HG03520 (cell line): ENCODE data around the gene ZDHHC7.

Experiments used
- ATAC-seq: cut with Tn5 transposase; IDR thresholded peaks from one replicate; pipeline ENCODE4 v1.9.1; 2021; ENCODE audit warnings: mild to moderate bottlenecking, moderate library complexity; ENCODE audit not compliant: unreplicated experiment

ZDHHC7 gene

GRCh38 chr16:84970447-84971127 is 40.7 kb downstream of the ZDHHC7 start:
- no peak for ATAC-seq

- ATAC-seq, result no peak
Observed at GRCh38 chr16:84967828-84968227, 43.5 kb downstream of the ZDHHC7 start.

- no peak for ATAC-seq
Observed at GRCh38 chr16:84965428-84966415, 45.6 kb downstream of the ZDHHC7 start.

GRCh38 chr16:84964386-84965128 is 46.8 kb downstream of the ZDHHC7 start:
- ATAC-seq, result no peak

- ATAC-seq, result no peak
Observed at GRCh38 chr16:84963066-84963465, 48.3 kb downstream of the ZDHHC7 start.

- no peak for ATAC-seq
Observed at GRCh38 chr16:84960942-84961341, 50.4 kb downstream of the ZDHHC7 start.

- no peak for ATAC-seq
Observed at GRCh38 chr16:84959784-84960417, 51.4 kb downstream of the ZDHHC7 start.

GRCh38 chr16:84959045-84959576 is 52.2 kb downstream of the ZDHHC7 start:
- no peak for ATAC-seq

- no peak for ATAC-seq
Observed at GRCh38 chr16:84957792-84958191, 53.5 kb downstream of the ZDHHC7 start.

- ATAC-seq, result no peak
Observed at GRCh38 chr16:84957192-84957591, 54.1 kb downstream of the ZDHHC7 start.

GRCh38 chr16:84955427-84955826 is 55.9 kb downstream of the ZDHHC7 start:
- ATAC-seq, result no peak

- no peak for ATAC-seq
Observed at GRCh38 chr16:84953190-84953746, 58.1 kb downstream of the ZDHHC7 start.

- ATAC-seq, result peak; percentile 56
Observed at GRCh38 chr16:84952335-84953189, 58.8 kb downstream of the ZDHHC7 start.

GRCh38 chr16:84950906-84951305 is 60.4 kb downstream of the ZDHHC7 start:
- ATAC-seq, result no peak

GRCh38 chr16:84949772-84950436 is 61.4 kb downstream of the ZDHHC7 start:
- no peak for ATAC-seq

- ATAC-seq, result no peak
Observed at GRCh38 chr16:84948851-84949610, 62.3 kb downstream of the ZDHHC7 start.

GRCh38 chr16:84947996-84948850 is 63.1 kb downstream of the ZDHHC7 start:
- no peak for ATAC-seq
